Neutrophil (primary cell): ENCODE data around the gene ANTXR1.

Experiments
- H3K27ac ChIP-seq: fragments of 200-600 bp; sonication (generic); 2 replicates; pipeline ENCODE4 v1.5.1; 2016; ENCODE audit warnings: mild to moderate bottlenecking, moderate library complexity
- H3K27me3 ChIP-seq: fragments of 200-600 bp; sonication (generic); 2 replicates; pipeline ENCODE4 v1.6.0; 2016; ENCODE audit warnings: mild to moderate bottlenecking
- H3K36me3 ChIP-seq: fragments of 200-600 bp; sonication (generic); 2 replicates; pipeline ENCODE4 v1.5.1; 2017
- H3K4me1 ChIP-seq, 2 experiments: fragments of 200-600 bp in 1 of 2; sonication (generic) in 1 of 2; 1 replicate in 1 of 2; 2 replicates in 1 of 2; pipeline versions ENCODE4 v1.5.1 to v1.6.1; 2013 to 2016; ENCODE audit warnings: low read depth in 1 of 2, low read length in 1 of 2, mild to moderate bottlenecking in 1 of 2, moderate library complexity in 1 of 2; ENCODE audit not compliant: control insufficient read depth in 1 of 2, insufficient read depth in 1 of 2
- H3K4me3 ChIP-seq, 2 experiments: fragments of 200-600 bp in 1 of 2; sonication (generic) in 1 of 2; 1 replicate in 1 of 2; 2 replicates in 1 of 2; pipeline ENCODE4 v1.5.1; 2013 to 2016; ENCODE audit warnings: low read depth in 1 of 2, low read length in 1 of 2, mild to moderate bottlenecking in 1 of 2, moderate library complexity in 1 of 2
- H3K9me3 ChIP-seq: fragments of 200-600 bp; sonication (generic); 2 replicates; pipeline ENCODE4 v1.5.1; 2016
- CTCF ChIP-seq: fragments of 200-600 bp; sonication (generic); IDR thresholded peaks from 2 replicates; pipeline ENCODE4 v1.5.1; 2016; ENCODE audit warnings: antibody characterized with exemption

ANTXR1 gene

DNA sequence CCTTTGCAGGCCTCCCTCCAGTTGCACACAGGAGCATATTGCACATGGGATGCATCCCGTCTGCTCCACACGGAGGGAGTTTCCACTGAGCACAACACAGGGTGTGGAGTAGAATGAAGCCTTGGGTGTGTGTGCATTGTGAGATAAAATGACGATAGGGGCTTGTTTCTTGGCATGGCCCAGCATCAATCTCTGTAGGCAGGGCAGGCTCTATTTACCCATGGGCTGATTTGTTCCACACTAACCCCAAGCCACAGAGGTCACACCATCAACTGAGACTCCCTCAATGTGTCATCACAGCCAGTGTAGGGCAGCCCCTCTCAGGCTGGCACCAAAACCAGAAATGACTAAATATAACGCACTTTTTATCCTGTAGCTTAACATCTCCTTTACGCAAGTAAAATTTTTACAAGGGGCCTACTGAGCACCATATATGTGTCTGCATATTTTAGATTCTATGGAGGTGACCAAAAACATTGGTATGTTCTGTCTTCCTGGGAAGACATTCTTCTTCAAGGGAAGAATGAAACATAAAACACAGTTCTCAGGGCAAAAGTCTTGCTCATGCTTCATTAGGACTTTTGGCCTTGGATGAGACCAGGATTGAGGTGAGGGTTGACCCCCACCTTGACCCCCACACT, 41.3 kb upstream of the ANTXR1 start:
- peaks cover 17% of the 10 kb centered on the region for H3K27me3 ChIP-seq
- no peaks in the 10 kb centered on the region for H3K36me3 ChIP-seq
- no peak overlapping the region for H3K27ac ChIP-seq
- no peaks in the 10 kb centered on the region for H3K9me3 ChIP-seq
- no peak overlapping the region for H3K4me3 ChIP-seq
- no peak for TF ChIP-seq CTCF
- H3K4me1 ChIP-seq: no peaks in the 10 kb centered on the region

GRCh38 chr2:68974251-68974650, 38.7 kb upstream of the ANTXR1 start, which contains the start of gene GKN1:
TSS of gene GKN1 (plus strand) at chr2:68974636. CDS start at chr2:68974678, 42 bp downstream.
- H3K36me3 ChIP-seq: no peaks in the 10 kb centered on the region
- peaks cover 17% of the 10 kb centered on the region for H3K27me3 ChIP-seq
- H3K9me3 ChIP-seq: no peaks in the 10 kb centered on the region
- no peak for TF ChIP-seq CTCF
- H3K27ac ChIP-seq: no peak within 1 kb of the TSS
- H3K4me3 ChIP-seq: no peak within 1 kb of the TSS
- H3K4me1 ChIP-seq: no peaks in the 10 kb centered on the region

GRCh38 chr2:68974946-68975665, 37.9 kb upstream of the ANTXR1 start:
- Histone ChIP-seq H3K9me3 (no peaks in the 10 kb centered on the region), H3K27ac (no peak overlapping the region), H3K4me1 (no peaks in the 10 kb centered on the region), H3K4me3 (no peak overlapping the region), H3K27me3 (peaks cover 17% of the 10 kb centered on the region), H3K36me3 (no peaks in the 10 kb centered on the region)
- TF ChIP-seq CTCF: no peak

GRCh38 chr2:68975844-68976243, 37.1 kb upstream of the ANTXR1 start:
- Histone ChIP-seq H3K27ac (no peak overlapping the region), H3K27me3 (peaks cover 17% of the 10 kb centered on the region), H3K4me1 (no peaks in the 10 kb centered on the region), H3K36me3 (no peaks in the 10 kb centered on the region), H3K4me3 (no peak overlapping the region), H3K9me3 (no peaks in the 10 kb centered on the region)
- no peak for TF ChIP-seq CTCF

DNA sequence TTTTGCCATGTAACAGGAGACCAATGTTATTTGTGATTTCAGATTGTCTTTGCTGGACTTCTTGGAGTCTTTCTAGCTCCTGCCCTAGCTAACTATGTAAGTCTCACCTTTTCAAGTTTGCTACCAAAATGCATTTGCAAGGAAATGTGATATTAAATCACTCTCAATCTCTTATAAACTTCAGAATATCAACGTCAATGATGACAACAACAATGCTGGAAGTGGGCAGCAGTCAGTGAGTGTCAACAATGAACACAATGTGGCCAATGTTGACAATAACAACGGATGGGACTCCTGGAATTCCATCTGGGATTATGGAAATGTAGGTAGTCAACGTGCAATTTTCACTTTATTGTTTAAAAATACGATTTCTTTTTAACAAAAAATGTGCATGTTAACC, 35.5 kb upstream of the ANTXR1 start:
- no peaks in the 10 kb centered on the region for H3K36me3 ChIP-seq
- TF ChIP-seq CTCF: no peak
- no peak overlapping the region for H3K4me3 ChIP-seq
- peaks cover 17% of the 10 kb centered on the region for H3K27me3 ChIP-seq
- H3K27ac ChIP-seq: no peak overlapping the region
- H3K4me1 ChIP-seq: no peaks in the 10 kb centered on the region
- no peaks in the 10 kb centered on the region for H3K9me3 ChIP-seq
